ENCODE results near the gene PDE3B.
"Not testable (repeated sequence)": the region's sequence is repeated elsewhere in the genome, so short reads cannot be mapped to it uniquely, and the experiment has no call there.

Gene PDE3B

DNA sequence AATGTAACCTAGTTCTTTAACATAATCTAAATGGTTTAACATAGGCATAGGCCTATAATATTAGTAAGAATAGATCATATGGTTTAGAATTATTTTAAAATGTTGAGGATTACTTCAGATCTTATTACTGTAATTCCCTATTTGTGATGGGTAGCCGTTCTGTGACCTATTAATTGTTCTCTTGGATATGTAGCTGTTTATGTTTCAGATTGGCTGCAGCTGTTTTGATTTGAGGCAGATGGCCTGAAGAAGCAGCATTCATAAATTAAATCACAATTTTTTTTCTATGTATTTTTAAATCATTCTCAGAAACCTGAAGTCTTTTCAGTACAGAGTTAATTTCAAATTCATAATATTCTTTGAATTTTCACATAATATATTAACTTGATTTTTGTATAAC is 104.5 kb downstream of the PDE3B start:
- DNase-seq (ENCODE audit: low spot score) = no peak

- DNase-seq (ENCODE audit: low spot score) = no peak
Observed at GRCh38 chr11:14750911-14751310, 107.3 kb downstream of the PDE3B start.

DNA sequence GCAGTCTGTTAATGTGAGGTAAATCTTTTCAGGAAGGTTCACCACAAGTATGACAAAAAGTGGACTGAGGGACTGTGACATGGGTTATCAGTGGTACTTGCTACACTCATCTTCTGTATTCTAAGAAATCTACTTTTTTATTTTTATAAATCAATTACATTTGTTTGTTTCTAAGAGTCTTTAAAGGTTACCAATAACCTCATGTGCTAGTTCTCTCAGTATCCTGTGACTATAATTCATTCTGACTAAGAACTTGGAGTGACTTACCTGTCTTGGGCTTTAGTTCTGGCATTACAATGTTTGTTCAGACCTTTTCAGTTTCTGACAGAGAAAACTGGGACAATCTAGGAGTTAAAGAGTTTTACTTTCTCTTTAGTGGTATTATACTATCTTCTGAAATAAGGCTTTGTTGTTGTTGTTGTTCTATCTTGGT is 108.4 kb downstream of the PDE3B start:
- no peak for DNase-seq (ENCODE audit: low spot score)

DNA sequence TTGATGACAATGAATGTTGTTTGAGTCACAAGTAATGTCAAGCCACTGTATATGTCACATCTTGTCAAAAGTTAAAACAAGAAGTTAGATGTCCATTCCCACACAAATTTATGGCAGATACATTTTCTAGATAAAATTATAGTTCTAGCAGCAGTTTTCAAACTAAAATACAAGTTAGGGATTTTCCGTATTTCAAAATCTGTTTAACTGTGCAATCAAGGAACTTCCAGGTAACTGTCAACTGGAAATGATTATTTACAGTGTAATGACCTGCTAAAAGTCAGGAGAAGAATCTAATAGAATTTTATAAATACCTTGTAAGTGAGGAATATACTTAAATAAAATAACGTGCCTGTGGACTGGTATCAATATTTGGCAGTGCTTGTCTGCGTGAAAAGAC is 111.5 kb downstream of the PDE3B start:
- DNase-seq (ENCODE audit: low spot score) = no peak

GRCh38 chr11:14756349-14756748 is 112.7 kb downstream of the PDE3B start:
- DNase-seq (ENCODE audit: low spot score) = no peak

- DNase-seq (ENCODE audit: low spot score) = not testable (repeated sequence)
Observed at GRCh38 chr11:14759300-14760012, 115.9 kb downstream of the PDE3B start.

- DNase-seq (ENCODE audit: low spot score) = no peak
Observed at GRCh38 chr11:14764179-14764578, 120.6 kb downstream of the PDE3B start.

DNA sequence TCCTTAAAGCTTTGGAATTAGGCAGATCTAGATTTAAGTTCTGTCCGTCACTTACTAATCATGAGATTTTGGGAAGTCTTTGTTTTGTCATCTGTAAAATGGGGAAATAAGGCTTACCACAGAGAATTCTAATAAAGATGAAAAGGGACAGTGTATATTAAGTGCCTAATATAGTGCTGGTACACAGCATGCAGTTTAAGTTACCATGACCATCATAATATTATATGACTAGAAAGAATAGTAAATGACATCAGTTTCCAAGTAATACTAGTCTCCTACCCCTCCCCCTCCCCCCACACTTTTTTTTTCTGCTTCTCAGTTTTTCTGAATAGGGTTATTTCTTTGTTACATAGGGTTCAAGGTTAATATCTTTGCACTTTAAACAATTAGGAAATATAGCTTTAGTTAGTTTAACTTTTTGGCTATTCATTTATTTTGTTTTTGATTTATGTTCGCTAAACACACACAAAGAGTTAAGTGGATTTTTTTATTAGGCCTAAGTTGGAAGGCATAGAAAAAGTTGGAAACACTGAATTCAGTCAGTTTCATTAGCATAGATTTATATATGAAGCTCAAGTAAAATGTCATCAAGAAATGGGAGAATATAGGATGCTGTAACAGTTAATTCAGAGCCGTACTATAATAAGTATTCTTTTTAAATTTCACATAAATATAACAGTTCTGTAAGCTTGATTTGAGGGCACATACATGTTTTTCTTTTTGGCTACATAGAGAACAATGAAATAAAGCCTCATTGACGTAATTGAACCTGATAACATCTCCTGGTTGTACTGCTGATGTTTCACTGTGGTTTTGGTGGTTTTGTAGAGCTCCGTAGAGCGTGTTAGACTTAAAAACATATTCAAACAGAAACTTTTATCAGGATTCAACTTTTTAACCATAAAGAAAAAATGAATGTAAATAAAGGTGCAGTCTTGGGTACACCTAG is 121.2 kb downstream of the PDE3B start:
- DNase-seq (ENCODE audit: low spot score) = no peak

DNA sequence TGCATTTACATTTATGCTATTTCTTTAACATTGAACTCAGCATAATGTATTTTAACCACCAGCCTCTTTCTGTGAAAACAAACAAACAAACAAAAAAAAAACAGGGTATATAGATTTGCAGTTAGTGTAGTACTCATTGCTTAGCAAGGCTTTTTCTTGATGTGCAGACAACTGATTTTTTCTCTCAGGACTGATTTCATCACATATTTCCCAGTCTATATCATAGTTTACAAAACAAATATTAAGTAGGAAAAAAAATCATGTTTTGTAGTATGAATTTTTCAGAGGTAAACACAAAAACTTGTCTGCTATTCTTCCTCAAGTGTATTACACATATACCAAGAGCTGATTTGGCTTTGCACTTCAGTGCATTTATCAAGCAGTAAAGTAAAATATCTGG is 123.0 kb downstream of the PDE3B start:
- DNase-seq (ENCODE audit: low spot score) = no peak

GRCh38 chr11:14768526-14769188 is 125.1 kb downstream of the PDE3B start:
- no peak for DNase-seq (ENCODE audit: low spot score)

DNA sequence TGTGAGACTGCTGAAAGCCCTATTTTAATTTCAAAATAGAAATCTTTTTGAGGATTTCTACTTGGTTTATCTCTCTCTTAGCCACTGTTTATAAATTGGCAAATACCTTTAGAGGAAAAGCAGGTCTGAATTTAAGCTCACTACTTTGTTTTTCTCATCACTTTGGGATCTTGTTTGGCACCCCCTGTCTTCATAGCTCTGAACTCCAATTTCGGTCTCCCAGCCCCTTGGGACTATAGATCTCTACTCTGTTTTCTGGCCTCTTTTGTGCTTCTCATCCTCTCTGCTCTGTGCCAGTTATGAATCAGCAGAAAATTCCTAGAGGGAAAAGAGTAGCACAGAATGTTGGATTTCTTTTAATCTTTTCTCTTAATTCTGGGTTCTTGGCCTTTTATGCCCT is 130.2 kb downstream of the PDE3B start:
- peak; percentile 23 for DNase-seq (ENCODE audit: low spot score)

- no peak for DNase-seq (ENCODE audit: low spot score)
Observed at GRCh38 chr11:14774721-14775120, 131.1 kb downstream of the PDE3B start.

DNA sequence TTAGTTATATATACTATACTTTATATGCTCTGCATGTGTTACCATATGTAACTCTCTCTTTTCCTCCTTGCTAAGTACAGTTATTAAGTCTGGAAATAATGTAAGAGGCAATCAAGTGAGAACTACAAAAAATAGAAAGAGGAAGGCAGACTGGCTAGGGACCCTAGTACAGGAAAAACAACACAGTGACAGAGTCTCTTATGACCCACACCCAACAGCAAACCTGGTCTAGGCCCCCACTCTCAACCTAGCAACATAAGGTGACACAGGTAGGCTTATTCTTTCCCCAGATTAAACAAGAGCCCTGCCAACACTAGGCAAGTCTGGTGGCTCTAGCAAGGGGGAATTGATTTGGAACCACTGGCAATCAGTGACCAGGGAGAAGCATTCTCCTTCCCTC is 132.3 kb downstream of the PDE3B start:
- DNase-seq (ENCODE audit: low spot score) = no peak

- DNase-seq (ENCODE audit: low spot score) = not testable (repeated sequence)
Observed at GRCh38 chr11:14778460-14778859, 134.9 kb downstream of the PDE3B start.

DNA sequence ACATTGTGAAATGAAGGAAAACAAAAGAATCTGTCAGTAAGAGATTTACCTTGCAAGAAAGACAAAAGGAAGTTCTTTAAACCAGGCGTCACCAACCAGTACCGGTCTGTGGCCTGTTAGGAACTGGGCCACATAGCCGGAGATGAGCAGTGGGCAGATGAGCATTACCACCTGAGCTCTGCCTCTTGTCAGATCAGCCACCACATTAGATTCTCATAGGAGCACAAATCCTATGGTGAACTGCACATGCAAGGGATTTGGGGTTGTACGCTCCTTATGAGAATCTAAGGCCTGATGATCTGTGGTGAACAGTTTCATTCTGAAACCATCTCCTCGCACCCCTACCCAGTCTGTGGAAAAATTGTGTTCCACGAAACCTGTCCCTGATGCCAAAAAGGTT is 140.2 kb downstream of the PDE3B start:
- no peak for DNase-seq (ENCODE audit: low spot score)

DNA sequence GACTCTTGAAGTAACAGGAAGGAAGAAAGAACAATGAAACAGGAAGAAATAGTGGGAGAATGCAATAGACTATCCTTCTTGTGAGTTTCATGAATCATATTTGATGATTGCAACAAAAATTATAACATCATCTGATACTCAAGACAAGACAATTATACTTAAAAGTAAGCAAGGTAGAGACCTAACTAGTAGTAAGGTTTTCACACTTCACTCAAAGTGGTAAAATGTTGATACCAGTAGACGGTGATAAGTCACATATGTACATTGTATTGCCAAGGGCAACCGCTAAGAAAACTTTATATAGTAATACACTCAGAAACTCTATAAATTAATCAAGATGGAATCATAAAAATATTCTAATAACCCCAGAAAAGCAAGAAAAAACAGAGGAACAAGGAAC is 140.6 kb downstream of the PDE3B start:
- DNase-seq (ENCODE audit: low spot score) = no peak

- peak; percentile 24 for DNase-seq (ENCODE audit: low spot score)
Observed at GRCh38 chr11:14789879-14790484, 146.4 kb downstream of the PDE3B start.

DNA sequence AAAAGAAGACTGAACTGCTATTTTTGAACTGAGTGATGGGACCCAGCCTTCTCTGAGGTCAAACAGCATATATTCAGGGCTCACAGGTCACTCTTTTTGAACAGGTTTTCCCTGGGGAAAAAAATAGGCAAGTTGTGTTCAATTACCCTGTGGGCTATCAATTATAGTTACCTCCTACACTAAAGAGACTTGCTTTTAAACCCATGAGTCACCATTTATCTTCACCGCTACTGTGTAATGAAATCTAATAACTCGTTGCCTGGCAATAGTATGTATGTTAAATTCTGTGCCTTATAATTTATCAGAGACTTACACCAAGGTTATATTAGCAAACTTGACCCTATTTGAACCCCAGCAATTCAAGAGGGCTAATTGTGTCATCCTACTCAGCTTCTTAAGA is 149.9 kb downstream of the PDE3B start:
- no peak for DNase-seq (ENCODE audit: low spot score)

DNA sequence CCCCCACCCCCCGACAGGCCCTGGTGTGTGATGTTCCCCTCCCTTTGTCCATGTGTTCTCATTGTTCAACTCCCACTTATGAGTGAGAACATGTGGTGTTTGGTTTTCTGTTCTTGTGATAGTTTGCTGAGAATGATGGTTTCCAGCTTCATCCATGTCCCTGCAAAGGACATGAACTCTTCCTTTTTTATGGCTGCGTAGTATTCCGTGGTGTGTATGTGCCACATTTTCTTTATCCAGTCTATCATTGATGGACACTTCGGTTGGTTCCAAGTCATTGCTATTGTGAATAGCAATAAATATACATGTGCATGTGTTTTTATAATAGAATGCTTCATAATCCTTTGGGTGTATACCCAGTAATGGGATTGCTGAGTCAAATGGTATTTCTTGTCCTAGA is 152.4 kb downstream of the PDE3B start:
- not testable (repeated sequence) for DNase-seq (ENCODE audit: low spot score)

- peak; percentile 9 for DNase-seq (ENCODE audit: low spot score)
Observed at GRCh38 chr11:14803846-14804245, 160.2 kb downstream of the PDE3B start.

GRCh38 chr11:14809466-14809865 is 165.9 kb downstream of the PDE3B start:
- peak; percentile 36 for DNase-seq (ENCODE audit: low spot score)

GRCh38 chr11:14812757-14813156 is 169.2 kb downstream of the PDE3B start:
- DNase-seq (ENCODE audit: low spot score) = no peak
